Measurements from ENCODE around the gene THSD7A. TPM values are rescaled to one million over a fixed set of nuclear protein-coding genes. Genes with fewer than 3 reads are reported as not detected.

THSD7A gene
- total RNA-seq, 1 donor from 2014 or later = 3.4 TPM

DNA sequence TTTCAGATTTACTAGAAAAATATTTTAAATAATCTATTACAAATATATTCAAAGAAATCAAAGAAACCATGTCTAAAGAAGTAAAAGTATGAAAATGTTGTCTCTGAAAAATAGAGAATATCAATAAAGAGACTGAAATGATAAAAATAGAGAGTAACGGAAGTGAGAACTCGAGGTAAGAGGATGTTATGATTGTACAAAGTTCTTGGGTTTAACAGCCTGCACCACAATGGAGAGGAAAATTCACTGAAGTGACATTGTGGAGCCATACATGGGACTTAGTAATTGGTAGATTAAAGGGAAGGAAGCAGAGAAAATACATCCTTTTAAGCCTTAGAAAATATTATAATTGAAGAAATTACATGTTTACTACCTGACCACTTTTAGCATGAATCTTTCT is 77.9 kb downstream of the THSD7A start:
- intact Hi-C loops (cut with DNase I) = no loop called here
- no peak for DNase-seq (ENCODE audit: low spot score)

DNA sequence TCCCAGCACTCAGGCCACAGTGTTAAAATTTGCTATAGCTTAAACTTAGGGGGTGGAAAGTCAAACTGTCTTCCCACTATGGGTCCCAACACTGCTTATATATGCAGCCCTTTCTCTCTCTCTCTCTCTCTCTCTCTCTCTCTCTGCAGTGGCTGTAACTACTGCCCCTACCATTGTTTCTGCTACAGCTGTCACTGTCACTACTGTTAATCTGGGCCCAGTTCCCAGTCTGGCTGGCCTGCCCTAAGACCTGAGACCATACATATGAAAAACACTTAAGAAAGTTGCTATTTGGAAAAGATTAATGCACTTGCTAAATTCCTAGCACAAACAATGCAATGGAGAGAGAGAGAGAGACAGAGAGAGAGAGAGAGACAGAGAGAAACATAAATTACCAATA is 78.6 kb downstream of the THSD7A start:
- DNase-seq (ENCODE audit: low spot score) = no peak
- intact Hi-C loops (cut with DNase I) = no loop called here

DNA sequence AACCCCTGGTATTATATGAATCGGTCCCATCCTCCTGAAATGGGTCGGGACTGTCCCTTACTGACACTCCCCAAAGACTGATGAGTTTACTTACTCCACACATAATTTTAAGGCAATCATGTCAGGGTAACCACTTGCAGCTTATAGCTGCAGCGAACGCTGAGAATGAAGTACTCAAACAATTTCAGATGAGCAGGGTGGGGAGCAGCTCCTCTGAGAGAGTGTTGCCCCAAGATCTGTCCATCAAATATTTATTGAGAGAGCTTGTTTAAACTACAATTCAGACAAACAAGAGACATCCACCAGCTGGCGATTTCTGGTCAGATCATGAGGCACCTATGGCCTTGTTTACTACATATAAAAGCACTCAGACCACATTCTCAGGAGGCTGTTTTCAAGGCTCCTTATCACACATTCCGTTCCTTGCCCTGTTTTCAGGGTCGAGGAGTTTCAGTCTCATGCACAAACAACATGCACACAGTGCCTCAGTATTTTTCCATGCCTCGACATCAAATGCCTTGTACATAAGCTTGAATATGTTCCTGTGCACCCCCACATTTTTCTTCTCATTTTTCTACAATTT is 80.1 kb downstream of the THSD7A start:
- intact Hi-C loops (cut with DNase I) = no loop called here

DNA sequence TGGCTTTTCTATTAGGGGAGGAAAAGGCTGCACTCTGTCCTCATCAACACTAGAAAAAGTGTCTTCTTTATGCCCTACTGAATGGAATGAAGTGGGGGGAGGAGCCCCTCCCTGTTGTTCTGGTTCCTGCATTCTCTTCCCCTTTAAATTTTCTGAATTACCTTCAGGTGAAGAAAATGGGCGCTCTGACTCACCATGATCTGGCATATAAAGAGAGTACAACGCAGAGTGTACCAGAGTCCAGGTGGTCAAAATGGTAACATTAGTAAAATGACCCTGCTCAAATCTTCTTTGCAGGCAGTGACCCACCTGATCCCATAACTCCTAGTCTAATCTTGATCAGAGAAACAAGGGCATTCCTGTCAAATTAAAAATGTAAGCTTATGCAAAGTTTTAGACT is 80.7 kb downstream of the THSD7A start:
- intact Hi-C loops (cut with DNase I) = no loop called here
- DNase-seq (ENCODE audit: low spot score) = no peak

More for the DNA sequence above, 80.1 kb downstream of the THSD7A start:
- no peak for DNase-seq (ENCODE audit: low spot score)

DNA sequence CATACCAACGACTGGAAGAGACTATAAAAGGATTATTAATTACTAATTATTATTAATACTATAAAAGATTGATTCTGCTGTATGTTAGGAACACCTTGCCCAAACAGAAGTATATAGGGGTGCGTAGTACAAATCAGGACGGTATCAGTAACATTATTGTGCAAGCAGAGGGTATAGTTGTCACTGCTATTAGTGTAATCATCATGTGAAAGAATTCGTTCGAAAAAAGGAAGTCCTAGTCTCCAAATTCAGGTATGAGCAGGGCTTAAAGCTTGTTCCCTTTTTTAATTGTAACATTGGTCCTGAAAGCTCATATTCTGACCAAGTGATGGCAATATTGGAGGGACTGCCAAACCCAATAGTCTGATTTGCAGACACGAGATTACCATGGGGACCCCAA is 81.8 kb downstream of the THSD7A start:
- intact Hi-C loops (cut with DNase I) = no loop called here
- no peak for DNase-seq (ENCODE audit: low spot score)

DNA sequence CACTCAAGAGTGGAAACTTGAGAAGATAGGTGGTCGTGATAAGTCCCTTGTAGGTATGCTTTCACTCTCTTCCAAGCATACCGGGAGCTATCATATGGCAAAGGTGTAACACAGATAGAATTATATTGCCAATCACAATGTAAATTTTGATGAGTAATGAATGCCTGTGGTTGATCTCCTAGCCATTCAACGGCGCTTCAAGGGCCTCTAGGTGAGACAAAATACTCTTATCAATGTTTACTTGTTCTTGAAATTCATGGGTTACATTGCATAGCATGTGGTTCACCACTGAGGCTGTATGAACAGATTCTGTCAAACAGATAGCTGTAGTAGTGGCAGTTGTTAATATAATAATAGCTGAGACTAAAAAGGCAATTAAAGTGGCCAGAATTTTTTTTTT is 82.4 kb downstream of the THSD7A start:
- DNase-seq (ENCODE audit: low spot score) = no peak
- intact Hi-C loops (cut with DNase I) = no loop called here

DNA sequence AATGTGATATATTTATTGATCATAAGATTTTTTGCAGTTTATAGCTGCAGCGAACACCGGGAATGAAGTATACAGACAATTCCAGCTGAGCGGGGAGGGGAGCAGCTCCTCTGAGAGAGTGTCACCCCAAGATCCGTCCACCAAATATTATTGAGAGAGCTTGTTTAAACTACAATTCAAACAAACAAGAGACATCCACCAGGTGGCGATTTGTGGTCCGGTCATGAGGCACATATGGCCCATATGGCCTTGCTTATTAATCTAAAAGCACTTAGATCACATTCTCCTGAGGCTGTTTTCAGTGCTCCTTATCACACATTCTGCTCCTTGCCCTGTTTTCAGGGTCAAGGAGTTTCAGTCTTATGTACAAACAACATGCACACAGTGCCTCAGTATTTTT is 83.1 kb downstream of the THSD7A start:
- DNase-seq (ENCODE audit: low spot score) = no peak
- intact Hi-C loops (cut with DNase I) = no loop called here

DNA sequence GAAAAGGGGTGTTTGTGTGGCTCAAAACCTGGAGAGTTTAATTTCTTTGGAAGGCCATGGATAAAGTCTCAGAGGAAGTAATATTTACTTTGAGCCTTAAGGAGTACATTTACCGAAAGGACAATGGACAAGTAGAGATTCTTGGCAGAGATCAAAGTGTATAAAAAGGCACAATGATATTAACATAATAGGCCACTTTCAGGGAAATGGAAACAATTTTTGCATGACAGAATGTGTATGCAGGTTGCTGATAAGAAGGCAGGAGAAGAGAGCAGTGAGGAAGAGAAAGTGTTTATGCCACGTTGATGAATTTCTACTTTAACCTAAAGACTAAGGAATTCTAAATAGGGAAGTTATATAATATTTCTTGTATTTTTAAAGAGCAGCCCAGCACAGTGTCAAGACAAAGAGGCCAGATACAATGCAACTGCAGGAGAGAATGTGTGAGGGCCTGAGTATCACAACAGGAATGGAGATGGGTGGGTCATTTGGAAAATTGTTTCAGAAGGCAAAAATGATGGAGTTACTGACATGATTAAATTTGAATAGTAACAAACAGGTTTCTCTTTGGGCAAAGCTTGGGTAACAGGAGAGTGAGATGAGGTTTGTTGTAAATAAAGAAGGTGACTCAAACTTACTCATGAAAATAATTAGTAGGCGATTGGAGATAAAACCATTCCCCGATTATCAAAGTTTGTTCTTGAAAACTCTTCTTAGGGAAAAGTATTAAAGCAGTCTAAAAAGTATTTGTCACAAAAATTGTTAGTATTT is 84.1 kb downstream of the THSD7A start:
- intact Hi-C loops (cut with DNase I) = no loop called here
- DNase-seq (ENCODE audit: low spot score) = no peak

DNA sequence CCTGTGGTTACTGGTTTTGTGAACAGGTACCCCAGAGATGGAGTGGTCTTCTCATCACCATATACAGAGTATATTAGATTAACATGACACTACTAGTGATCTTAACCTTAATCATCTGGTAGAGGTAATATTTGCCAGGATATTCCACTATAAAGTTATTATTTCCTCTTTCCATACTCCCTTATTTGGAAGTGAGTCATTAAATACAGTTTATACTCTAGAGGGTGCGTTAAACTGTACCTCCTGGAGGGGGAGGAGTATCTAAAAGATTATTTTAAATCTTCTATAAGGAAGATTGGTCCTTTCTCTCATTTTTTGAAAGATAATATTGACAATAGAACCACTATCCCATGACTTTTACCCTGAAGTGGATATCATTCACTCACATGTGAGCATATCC is 85.4 kb downstream of the THSD7A start:
- intact Hi-C loops (cut with DNase I) = no loop called here
- DNase-seq (ENCODE audit: low spot score) = no peak

DNA sequence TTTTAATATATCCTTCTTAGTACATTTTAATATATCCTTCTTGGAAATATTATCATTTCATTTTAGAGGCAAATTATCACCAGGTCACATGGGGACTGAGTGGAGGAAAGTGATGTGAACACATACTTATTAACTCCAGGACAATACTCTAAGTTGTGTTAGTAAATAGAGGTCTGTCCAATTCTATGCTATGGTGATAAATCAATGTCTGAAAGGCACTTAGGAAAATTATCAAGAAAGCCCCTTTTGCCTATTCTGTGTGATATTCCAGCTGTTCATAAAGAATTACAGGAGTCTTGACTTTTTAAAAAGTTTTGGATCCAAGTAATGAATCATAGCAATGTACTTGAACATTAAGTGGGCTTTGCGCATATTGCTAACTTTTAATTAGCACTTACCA is 88.5 kb downstream of the THSD7A start:
- intact Hi-C loops (cut with DNase I) = no loop called here
- no peak for DNase-seq (ENCODE audit: low spot score)

DNA sequence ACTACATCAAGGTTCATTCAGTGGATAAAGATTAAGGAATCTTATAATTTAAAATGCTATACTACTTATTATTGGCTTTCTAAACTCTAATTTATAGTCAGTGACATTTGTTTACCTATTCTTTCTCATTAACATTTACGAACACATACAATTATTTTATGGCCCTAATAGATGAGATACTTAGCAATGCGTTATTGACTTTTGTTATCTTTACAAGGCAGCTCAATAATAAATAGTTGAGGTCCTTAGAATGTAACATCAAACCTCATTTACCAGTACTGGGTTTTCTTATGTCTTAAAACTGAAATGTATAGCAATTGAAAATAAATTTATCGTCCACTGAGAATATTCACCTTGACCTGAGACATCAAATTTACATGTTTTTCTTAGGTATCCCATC is 89.0 kb downstream of the THSD7A start:
- intact Hi-C loops (cut with DNase I) = no loop called here
- no peak for DNase-seq (ENCODE audit: low spot score)

DNA sequence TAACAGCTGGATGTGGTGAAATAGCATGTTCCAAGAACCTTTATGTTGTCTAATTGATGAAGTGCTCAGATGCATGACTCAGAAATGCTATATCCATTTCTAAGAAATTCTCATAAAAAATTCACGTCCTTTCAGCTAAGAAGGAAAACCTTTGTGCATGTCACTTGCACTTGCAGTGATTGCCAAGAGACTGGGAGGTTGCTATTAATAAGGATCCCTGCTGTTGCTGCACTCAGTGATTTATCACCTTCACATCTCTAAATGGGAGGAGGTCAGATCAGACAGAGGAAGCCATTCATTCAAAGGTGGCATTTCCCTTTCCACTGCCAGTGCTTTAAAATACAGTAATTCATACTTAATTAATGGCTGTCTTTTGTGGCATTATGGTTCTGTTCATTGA is 89.5 kb downstream of the THSD7A start:
- intact Hi-C loops (cut with DNase I) = no loop called here
- DNase-seq (ENCODE audit: low spot score) = no peak

DNA sequence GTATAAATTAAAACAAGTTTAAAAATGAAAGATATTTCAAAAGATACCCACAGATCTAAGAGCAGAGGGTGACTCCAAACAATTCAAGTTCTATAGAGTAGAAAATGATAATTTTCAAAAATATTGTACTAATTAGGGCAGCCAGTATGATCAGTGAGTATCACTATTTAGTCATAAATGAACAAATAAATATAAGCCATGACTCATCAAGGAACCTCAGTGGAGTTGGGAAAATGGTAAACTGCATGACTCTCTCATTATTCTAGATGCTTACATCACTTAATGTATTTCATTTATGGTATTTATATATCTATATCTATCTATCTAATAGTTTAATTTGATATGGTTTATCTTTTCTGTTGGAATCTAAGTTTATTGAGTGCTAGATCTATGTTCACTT is 94.3 kb downstream of the THSD7A start:
- intact Hi-C loops (cut with DNase I) = no loop called here
- no peak for DNase-seq (ENCODE audit: low spot score)

DNA sequence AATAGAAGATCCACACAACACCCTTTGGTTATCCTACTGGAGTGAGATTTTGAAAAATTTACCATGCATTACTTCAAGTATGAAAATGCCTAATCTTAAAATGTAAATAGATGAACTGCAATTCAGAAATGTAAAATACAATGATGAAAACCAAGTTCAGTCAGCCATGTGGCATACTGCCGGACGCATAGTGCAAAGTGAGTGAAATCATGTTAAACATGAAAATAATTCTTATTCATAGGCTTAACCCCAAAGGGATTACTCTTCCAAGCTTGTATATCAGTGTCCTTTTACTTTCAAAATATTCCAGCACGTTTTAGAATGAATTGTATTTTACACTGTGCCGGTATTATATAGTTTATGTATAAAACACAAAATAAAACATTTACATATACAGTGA is 99.8 kb downstream of the THSD7A start:
- intact Hi-C loops (cut with DNase I) = no loop called here
- DNase-seq (ENCODE audit: low spot score) = no peak

DNA sequence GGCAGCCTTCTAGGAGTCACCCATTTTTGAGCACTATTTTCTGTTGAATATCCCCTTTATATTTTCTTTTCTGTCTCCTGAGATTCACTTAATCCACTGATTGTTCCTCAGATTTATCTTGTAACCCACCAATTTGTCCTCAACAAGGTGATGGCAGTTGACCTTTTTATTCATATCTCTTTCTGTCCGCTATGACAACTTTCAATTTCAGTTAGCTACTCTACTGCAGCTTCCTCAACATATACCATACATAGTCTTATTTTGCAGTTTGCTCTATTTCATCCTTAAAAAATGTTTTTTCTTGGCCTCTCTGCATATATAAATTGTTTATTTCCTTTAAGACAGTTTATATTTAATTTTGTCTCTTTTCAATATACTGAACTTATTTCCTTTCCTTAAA is 101.3 kb downstream of the THSD7A start:
- no peak for DNase-seq (ENCODE audit: low spot score)
- intact Hi-C loops (cut with DNase I) = no loop called here

DNA sequence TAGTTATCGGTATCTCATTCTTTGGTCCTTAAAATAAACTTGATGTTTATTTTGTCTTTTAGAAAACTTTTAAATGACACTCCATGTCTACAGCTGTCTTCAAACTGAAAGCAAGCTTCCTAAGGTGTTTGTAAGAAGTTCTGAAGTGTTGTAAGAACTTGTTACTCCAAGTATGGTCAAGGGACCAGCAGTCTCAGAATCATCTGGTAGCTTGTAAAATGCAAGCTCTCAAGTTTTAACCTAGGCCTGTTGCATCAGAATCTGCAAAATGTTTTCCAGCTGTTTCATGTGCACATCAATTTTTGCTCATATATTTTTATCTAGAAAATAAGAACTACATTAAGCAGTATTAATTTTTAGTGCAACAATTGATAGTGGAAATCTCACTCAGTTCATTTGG is 104.1 kb downstream of the THSD7A start:
- intact Hi-C loops (cut with DNase I) = no loop called here
- no peak for DNase-seq (ENCODE audit: low spot score)

DNA sequence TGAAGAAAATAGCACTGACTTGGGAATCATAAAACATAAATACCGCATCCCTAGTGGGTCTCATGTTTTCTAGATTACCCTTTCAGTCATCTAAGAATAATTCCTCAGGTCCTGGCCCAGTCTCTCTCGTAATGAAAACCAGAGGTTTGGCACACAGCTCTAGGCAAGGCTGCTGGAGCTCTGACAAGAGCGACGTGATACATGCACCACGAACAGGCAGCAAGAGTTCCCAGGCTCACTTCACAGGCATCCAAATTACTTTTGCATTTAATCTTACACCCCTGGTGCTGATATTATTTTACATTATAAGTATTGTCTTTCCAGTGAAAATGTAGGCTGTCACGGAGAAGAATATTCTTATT is 105.2 kb downstream of the THSD7A start:
- DNase-seq (ENCODE audit: low spot score) = no peak
- intact Hi-C loops (cut with DNase I) = no loop called here

DNA sequence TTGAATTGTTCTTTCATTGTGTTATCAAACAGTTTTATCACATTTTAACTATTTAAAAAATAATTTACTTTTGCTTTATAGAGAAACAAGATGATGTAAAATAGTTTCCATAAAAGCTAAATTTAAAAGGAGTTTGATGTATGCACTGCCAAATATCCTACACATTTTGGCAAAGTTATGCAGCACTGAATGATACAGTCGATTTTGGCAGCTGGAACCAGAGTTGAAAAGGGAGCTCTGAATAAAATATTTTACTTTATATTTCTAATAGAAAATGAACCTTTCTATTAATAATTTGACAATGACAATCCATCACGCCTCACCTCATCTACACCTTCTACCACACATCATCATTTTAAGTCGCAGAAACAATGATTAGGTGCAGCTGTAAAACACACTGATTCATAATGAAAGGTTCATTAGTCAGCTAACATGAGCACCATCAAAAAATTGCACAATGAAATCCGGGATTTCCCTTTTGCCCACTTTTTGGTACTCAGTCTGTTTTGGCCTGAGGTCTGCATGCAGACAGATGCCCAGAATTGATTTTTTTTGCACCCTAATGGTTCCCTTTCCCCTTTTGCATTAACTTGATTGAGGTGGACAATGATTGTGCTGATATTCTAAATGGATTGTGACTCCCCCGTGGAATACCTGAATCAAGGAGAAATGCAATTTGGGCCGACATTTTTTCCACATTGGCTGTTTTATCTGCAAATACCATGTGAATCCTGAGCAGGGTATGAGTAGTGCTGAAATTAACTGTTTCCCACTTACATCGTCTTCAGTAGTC is 105.8 kb downstream of the THSD7A start:
- no peak for DNase-seq (ENCODE audit: low spot score)
- intact Hi-C loops (cut with DNase I) = no loop called here

DNA sequence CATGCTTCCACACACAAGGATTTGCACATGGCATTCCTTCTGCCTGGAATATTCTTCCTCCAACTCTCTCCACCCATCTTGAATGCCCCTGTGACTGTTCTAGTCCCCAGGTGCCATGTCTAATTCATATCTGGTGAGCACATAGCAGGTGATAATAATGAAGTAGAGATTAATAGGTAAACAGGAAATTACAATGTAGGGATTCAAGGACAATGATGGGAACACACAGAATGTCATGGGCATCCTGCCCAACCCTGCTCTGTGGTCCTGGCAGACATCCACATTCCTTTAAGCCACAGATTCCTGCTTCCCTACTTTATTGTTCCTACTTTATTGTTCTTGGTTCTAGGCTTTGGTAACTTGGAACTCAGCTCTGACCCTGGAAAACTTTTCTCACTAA is 115.8 kb downstream of the THSD7A start:
- intact Hi-C loops (cut with DNase I) = no loop called here

DNA sequence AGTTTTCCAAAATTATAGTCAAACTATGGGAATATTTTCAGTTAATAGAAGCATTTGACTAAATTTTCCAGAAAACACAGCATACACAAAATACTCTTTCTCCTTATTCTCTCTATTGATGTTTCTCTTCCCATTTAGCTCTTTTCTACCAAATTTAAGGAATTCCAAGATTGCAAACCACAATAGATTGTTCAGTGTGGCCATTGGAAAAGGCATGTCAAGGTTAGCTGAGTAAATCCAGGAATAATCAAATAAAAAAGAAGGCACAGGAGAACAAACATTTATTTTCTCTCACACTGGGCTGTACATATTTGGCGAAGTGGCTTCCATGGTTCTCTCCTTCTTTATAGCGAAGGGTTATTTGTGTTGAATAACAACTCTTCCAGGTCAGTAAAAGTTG is 117.3 kb downstream of the THSD7A start:
- DNase-seq (ENCODE audit: low spot score) = no peak
- intact Hi-C loops (cut with DNase I) = no loop called here

More for the DNA sequence above, 115.8 kb downstream of the THSD7A start:
- DNase-seq (ENCODE audit: low spot score) = no peak

DNA sequence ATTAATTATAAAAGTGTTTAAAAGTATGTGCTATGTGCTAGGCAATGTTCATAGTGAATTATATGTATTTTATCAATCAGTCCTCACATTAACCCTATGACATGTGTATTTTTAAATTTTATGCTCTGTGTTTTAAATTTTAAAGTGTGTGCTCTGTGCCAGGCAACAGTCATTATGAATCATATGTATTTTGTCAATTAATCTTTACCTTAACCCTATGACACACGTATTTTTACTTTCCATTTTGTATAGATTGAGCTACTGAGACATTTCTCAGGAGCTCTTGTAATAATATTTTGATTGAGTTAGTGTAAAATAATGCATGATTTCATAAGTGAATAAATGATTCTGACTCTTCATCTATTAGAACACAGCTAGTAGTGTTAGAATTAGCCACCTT is 117.8 kb downstream of the THSD7A start:
- no peak for DNase-seq (ENCODE audit: low spot score)
- intact Hi-C loops (cut with DNase I) = no loop called here

Measured in cardiac septum (tissue), 1 donor.